HG02840 (cell line): ENCODE data around the gene PRKD2.

Experiments used
- ATAC-seq: cut with Tn5 transposase; IDR thresholded peaks from one replicate; pipeline ENCODE4 v1.9.1; 2021; ENCODE audit warnings: mild to moderate bottlenecking, moderate library complexity, moderate number of reproducible peaks; ENCODE audit not compliant: unreplicated experiment, low FRiP score

PRKD2 gene

GRCh38 chr19:46670813-46671212 is 46.1 kb downstream of the PRKD2 start:
- ATAC-seq, result no peak

DNA sequence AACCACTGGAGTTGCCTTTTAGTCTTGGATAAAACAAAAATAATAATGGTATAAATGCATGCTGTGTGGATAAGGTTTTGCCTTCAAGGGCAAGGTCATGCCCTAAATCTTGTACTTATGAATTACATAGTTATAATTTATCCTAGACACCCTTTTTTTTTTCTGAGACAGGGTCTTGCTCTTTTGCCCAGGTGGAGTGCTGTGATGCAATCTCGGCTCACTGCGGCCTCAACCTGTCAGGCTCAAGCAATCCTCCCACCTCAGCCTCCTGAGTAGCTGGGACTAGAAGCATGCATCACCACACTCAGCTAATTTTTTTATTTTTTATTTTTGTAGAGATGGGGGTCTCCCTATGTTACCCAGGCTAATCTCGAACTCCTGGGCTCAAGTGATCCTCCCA is 48.3 kb downstream of the PRKD2 start:
- no peak for ATAC-seq

GRCh38 chr19:46665072-46665471 is 51.8 kb downstream of the PRKD2 start:
- ATAC-seq, result no peak

DNA sequence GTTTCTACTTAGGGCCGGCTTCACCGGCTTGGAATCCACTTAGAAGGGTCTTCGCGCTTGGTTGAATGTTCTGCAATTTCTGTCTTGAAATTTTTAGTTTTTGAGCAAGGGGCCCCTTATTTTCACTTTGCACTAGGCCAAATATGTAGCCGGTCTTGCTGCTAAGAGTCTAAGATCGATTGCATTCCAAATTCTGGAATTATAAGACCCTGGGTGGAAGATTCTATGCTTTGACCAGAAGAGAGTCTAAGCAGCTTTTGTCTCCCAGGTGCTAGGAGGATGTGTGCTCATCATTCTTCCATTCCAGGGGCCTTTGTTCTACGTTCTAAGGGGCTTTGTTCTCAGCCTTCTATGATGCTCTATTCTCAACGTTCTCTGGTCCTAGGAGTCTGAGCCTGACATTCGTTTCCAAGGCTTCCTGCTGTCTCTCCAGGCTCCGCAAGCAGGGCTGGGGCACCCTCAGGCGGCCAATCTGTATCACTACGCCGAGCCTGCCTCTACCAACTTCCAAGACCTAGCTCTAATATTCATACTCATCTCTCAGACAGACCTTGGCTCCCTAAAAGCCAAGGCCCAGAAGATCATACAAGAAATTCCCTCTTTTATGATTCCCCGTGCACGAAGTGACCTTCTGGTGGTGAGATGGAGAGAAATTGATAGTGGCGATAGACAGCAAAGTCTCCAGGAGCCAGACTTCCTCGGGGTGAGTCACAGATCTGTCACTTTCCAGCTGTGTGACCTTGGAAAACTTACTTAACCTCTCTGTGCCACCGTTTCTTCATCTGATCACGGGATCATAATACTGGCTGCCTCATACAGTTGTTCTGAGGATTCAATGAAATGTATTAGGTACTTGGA is 55.0 kb downstream of the PRKD2 start:
- ATAC-seq, result no peak

DNA sequence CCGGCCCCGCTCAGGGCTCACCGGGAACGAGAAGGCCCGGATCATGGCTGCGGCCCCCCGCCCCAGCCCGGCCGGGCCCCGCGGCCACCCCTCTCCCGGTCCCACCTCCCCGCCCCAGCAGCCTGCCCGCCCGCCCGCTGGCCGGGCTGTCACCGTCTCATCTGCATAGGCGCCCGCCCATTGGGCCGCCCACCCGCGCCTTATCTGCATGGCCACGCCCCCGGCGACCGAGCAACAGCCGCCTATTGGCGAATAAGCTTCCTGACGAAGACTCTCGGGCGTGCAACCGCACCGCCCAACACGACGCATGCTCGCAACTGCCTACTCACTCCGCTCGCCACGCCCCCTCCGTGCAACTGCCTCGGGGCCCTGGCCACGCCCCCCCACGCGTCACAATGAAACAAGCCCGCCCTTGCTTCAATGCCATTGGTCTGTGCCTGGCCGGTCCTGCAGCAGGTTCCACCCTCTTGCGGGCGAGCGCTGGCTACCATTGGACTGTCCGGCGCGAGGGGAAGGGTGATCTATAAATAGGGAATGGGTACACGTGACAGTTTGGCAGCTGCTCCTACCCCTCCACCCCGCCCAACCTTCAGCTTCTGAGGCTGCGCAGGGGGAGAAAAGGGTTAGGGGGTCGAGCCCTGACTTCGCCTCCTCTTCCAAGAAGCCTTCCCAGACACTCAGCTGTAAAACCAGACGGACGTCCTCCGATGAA is 55.7 kb downstream of the PRKD2 start, which contains the start of gene DACT3:
TSS of gene DACT3 (minus strand) at position 163 of the 712 bp plus-strand sequence. CDS start at position 45, 118 bp downstream.
- ATAC-seq, result peak; percentile 93

DNA sequence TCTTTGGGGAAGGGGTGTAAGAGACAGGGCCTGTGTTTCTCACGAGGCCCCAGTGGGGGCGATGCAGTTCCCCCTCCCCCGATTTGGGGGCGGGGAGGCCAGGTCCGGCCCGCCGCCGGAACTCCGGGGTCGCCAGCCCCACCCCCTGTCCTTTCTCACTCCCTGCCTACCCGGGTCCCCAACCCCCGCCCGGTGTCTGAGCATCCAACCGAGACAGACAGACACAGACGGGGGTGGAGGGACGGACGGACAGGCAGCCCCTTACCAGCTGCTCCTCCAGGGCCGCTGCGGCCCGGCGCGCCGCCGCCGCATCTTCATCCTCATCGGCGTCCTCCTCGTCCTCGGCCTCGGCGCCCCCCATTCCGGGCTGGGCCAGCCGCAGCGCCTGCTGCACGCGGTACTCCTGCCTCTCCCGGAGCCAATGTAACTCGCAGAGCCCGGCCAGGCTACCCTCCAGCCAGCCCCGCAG is 56.3 kb downstream of the PRKD2 start:
- peak; percentile 2 for ATAC-seq

DNA sequence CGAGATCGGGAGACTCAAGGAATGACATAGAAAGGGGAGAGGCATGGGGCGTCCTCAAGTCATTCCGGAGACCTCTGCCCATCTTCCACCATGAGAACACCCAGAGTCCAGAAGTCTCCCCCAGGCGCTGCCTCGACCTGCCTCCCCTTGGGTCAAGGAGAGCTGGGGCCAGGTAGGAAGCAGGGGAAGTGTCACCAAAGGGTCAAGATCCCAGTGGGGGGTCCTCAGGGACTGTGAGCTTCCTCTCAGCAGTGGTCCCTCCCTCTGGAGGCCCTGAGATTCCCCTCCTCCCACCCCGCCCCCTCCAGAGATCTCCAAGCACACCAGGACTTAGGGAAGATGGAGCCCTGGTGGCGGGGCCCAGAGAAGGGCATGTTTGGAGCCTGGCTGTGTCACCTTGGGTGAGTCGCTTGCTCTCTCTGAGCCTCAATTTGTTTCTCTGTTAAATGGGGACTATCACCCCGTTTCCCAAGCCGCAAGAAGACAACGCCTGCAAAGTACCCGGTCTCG is 56.9 kb downstream of the PRKD2 start:
- ATAC-seq, result no peak

DNA sequence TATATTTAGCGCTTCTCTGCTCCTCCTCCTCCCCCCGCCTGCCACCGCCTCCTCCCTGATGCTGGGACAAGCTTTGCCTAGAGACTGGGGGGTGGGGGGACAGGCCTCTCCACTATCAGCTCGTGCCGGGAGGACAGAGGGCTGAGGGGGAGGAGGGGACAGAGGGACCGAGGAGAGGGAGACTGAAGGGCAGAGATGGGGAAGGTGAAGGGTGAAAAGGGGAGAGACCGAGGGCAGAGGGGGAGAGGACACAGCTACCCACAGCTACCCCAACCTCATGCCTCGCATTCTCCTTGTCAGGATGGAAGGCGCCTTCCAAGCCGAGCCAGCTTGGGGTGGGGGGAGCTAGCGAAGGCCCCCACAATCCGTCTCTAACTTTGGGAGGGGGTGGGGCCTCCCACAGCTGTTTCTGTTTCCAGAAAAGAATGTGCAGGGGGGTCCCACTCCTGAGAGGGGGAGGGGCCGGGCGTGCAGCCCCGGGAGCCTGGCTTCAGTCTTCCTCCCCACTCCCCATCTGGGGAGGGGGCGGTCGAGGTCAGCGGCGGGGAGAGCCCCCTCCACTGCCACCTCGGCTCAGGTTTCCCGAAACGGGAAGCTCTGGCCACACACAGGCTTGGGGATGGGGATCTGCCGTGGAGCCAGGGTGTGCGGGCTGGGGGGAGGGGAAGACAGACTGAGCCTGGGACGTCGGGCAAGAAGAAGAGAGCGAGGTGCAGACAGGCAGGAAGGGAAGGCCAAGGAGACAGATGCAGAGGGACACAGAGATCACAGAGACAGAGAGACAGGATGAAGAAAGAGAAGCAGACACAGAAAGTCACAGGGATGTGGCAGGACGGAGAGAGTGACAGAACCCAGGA is 57.5 kb downstream of the PRKD2 start:
- no peak for ATAC-seq

GRCh38 chr19:46656541-46656940 is 60.4 kb downstream of the PRKD2 start:
- no peak for ATAC-seq

DNA sequence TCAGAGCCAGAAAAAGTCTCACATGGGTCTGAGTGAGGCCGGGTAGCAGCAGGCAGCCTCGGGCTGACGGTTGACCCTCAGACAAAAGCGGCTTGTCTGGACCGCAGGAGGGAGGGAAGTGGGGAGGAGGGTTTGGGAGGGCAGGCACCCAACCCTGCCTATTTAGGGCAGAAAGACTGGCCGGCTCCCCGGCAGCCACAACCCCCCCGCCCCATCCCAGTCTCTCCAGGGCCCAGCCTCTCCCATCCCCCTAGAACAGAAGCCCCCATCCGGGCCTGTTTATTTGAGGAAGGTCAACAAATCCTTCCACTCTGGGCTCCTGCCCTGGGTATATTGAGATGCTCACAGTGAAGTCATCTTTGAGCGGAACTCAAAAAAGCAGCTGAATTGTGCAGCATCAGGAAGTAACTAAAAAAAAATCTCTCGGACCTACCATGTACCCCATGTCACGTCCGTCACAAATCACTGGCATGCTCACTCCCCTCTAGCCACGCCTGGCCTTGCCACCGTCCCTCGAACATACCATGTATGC is 62.2 kb downstream of the PRKD2 start:
- ATAC-seq, result no peak

- ATAC-seq, result no peak
These were observed 66.5 kb downstream of the PRKD2 start for GRCh38 chr19:46650445-46650844.

GRCh38 chr19:46648961-46649960 is 67.7 kb downstream of the PRKD2 start:
- no peak for ATAC-seq

GRCh38 chr19:46648060-46648960 is 68.6 kb downstream of the PRKD2 start:
- ATAC-seq, result no peak

DNA sequence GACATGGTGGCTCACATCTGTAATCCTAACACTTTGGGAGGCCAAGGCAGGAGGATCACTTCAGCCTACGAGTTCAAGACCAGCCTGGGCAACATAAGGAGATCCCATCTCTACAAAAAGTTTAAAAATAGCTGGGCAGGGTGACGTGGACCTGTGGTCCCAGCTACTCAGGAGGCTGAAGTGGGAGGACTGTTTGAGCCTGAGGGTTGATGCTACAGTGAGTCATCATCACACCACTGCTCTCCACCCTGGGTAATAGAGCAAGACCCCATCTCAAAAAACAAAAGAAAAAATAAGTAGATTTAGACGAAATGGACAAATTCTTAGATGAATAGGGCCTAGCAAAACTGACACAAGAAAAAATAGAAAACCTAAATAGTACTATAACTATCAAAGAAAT is 70.5 kb downstream of the PRKD2 start:
- ATAC-seq, result no peak

DNA sequence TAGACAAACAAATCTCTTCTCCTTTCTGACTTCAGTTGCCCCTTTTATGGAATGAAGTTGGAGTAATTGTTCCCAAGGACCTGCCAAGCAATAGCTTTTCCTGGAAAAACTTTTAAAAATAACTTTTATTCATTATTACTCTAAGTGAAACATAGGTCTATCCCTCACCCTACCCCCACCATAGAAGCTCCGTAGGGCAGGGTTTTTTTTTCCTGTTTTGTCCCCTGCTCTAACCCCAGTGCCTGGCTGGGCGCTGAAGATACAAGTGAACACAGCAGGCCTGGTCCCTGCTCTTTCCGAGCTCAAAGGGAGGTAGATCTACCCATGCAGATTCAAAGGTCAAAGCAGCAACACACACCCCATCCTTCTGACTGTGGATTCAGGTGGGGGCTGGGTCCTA is 72.2 kb downstream of the PRKD2 start:
- ATAC-seq, result no peak

- no peak for ATAC-seq
These were observed 76.3 kb downstream of the PRKD2 start for GRCh38 chr19:46640656-46641055.

DNA sequence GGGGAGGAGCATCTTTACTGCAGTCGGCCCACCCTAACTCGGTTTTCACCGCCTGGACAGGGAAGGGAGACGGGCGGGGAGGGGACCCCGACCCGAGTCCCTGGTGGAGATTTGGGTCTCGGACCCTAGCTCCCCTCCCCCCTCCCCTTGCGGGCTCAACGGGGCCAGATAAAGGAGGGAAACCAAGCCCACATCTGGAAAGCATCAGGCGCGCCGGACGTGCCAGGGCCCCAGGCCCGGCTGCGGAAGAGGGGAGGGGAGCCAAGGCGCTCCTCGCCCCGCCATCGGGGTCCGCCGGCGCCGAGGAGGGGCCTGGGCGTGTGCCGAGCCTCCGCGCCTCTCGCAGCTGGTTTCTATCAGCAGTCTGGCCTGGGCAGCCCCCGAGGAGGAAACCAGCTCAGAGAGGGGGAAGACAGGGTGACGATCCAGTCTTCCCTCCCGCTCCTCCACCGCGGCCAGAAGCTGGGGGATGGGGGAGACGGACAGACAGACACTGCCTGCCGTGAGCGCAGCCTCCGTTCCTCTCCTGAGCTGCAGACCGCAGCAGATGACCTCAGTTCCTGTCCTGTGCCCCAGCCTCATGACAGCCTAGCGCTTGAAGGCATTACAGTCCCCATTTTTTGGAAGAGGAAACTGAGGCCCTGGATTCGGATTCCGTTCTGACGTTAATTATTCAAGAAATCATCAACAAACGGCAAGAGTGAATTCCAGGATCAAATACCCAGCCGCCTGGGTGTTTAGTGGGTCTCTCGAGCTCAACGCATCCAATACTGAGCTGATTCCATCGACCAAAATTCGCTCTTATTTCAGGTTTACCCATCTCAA is 77.3 kb downstream of the PRKD2 start:
- ATAC-seq, result no peak
